ENCODE data around the gene TSPEAR. TPM values are rescaled to one million over a fixed set of nuclear protein-coding genes. Genes with fewer than 3 reads are reported as not detected.
"Not testable (repeated sequence)": the region's sequence is repeated elsewhere in the genome, so short reads cannot be mapped to it uniquely, and the experiment has no call there.

The TSPEAR gene
- total RNA-seq, 1 donor from 2014 or later = not detected

- no peak for TF ChIP-seq CTCF (IDR thresholded peaks at IDR 0.05; ENCODE audit: partially characterized antibody, unreplicated experiment)
- H3K4me1 Mint-ChIP-seq (ENCODE audit: low read depth, unreplicated experiment) = peaks cover 3% of the 10 kb centered on the region
- peaks cover 9% of the 10 kb centered on the region for H3K9me3 Mint-ChIP-seq (ENCODE audit: unreplicated experiment)
- H3K27me3 Mint-ChIP-seq (ENCODE audit: unreplicated experiment) = peaks cover 2% of the 10 kb centered on the region
- DNase-seq = no peak
- H3K27ac Mint-ChIP-seq (ENCODE audit: unreplicated experiment) = no peak overlapping the region
- peaks cover 6% of the 10 kb centered on the region for H3K36me3 Mint-ChIP-seq (ENCODE audit: unreplicated experiment)
- H3K4me3 Mint-ChIP-seq (ENCODE audit: unreplicated experiment) = no peak overlapping the region
Measured at GRCh38 chr21:44601596-44602462, 109.5 kb downstream of the TSPEAR start.

GRCh38 chr21:44601091-44601490 is 110.3 kb downstream of the TSPEAR start:
- H3K27me3 Mint-ChIP-seq (ENCODE audit: unreplicated experiment); DNase-seq; H3K36me3 Mint-ChIP-seq (ENCODE audit: unreplicated experiment); H3K4me1 Mint-ChIP-seq (ENCODE audit: low read depth, unreplicated experiment); H3K4me3 Mint-ChIP-seq (ENCODE audit: unreplicated experiment); H3K9me3 Mint-ChIP-seq (ENCODE audit: unreplicated experiment); H3K27ac Mint-ChIP-seq (ENCODE audit: unreplicated experiment): not testable (repeated sequence)

- not testable (repeated sequence) for H3K9me3 Mint-ChIP-seq (ENCODE audit: unreplicated experiment); H3K4me3 Mint-ChIP-seq (ENCODE audit: unreplicated experiment); DNase-seq; H3K4me1 Mint-ChIP-seq (ENCODE audit: low read depth, unreplicated experiment); H3K27me3 Mint-ChIP-seq (ENCODE audit: unreplicated experiment); H3K36me3 Mint-ChIP-seq (ENCODE audit: unreplicated experiment)
- H3K27ac Mint-ChIP-seq (ENCODE audit: unreplicated experiment) = peak within 1 kb of the TSS; percentile 33
Measured at GRCh38 chr21:44600118-44600978, 111.0 kb downstream of the TSPEAR start, which contains the start of gene KRTAP10-7. Gene KRTAP10-7 (plus strand): TSS chr21:44600597. CDS start chr21:44600622, 25 bp downstream.

- H3K36me3 Mint-ChIP-seq (ENCODE audit: unreplicated experiment) = peaks cover 6% of the 10 kb centered on the region
- TF ChIP-seq CTCF (IDR thresholded peaks at IDR 0.05; ENCODE audit: partially characterized antibody, unreplicated experiment) = no peak
- H3K9me3 Mint-ChIP-seq (ENCODE audit: unreplicated experiment) = peaks cover 9% of the 10 kb centered on the region
- H3K4me1 Mint-ChIP-seq (ENCODE audit: low read depth, unreplicated experiment) = peaks cover 3% of the 10 kb centered on the region
- no peak for DNase-seq
- H3K27me3 Mint-ChIP-seq (ENCODE audit: unreplicated experiment) = peaks cover 2% of the 10 kb centered on the region
- no peak overlapping the region for H3K4me3 Mint-ChIP-seq (ENCODE audit: unreplicated experiment)
- peak overlapping the region; percentile 33 for H3K27ac Mint-ChIP-seq (ENCODE audit: unreplicated experiment)
Measured at GRCh38 chr21:44599264-44600029, 111.9 kb downstream of the TSPEAR start.

GRCh38 chr21:44598061-44598460 is 113.3 kb downstream of the TSPEAR start:
- Mint-ChIP-seq H3K27ac (ENCODE audit: unreplicated experiment) (peak overlapping the region; percentile 53), H3K36me3 (ENCODE audit: unreplicated experiment) (peaks cover 6% of the 10 kb centered on the region), H3K9me3 (ENCODE audit: unreplicated experiment) (peaks cover 12% of the 10 kb centered on the region), H3K4me1 (ENCODE audit: low read depth, unreplicated experiment) (peaks cover 10% of the 10 kb centered on the region), H3K27me3 (ENCODE audit: unreplicated experiment) (peaks cover 4% of the 10 kb centered on the region), H3K4me3 (ENCODE audit: unreplicated experiment) (no peak overlapping the region)
- TF ChIP-seq CTCF (IDR thresholded peaks at IDR 0.05; ENCODE audit: partially characterized antibody, unreplicated experiment) = no peak
- DNase-seq = no peak
